Left renal pelvis (tissue), 4 donors: ENCODE measurements around the gene MSL3B.
"Not testable (repeated sequence)": the region's sequence is repeated elsewhere in the genome, so short reads cannot be mapped to it uniquely, and the experiment has no call there.

Experiments
- DNase-seq, 4 donors: peaks; one replicate each; pipeline ENCODE4 v3.0.0-alpha.2; 2013; ENCODE audit warnings: low read depth in 4 of 4, low spot score in 3 of 4

Gene MSL3B

GRCh38 chr2:233867993-233868532 is at the start of gene MSL3B:
TSS of gene MSL3B (minus strand) at chr2:233868386.
- DNase-seq = peak in 1 of 4 donors; percentile 39

GRCh38 chr2:233917116-233917515 is 48.9 kb upstream of the MSL3B start, which contains the start of gene TRPM8:
TSS of gene TRPM8 (plus strand) at chr2:233917373. CDS start at chr2:233926538, 9,165 bp downstream.
- no peak for DNase-seq

GRCh38 chr2:233915128-233915527 is 46.9 kb upstream of the MSL3B start:
- DNase-seq = no peak

DNA sequence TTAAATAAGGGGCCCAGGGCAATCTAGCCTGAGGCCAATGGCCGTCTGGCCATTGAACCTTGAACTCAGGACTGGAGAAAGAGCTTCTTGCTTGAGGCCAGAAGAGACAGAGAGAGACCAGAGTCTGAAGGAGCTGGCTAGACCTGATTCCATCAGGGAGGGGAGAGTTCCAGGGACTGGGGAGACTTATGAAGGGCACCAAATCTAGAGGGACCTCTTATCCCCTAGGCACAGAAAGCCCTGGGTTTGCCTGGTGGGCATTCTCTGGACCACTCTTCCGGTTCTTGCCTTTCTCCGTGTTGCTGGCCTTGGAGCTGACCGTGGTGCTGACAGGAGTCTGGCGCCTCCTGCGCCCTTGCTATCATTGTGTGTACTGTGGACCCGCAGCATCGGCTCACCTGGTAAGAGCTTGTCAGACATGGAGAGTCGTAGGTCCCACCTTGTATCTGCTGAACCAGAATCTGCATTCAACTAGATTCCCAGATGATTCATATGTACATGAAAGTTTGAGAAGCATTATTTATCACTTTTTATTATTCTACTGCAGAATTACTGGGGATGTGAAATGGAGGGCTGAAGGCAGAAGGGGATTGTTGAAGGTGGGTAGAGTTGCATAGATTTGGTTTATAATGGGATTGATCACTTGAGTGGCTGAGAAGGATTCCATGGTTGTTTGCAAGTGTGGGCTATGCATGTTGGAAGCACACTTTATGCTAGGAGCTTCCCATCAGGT is 44.7 kb upstream of the MSL3B start:
- peak; percentile 19 to 52 (median 40) for DNase-seq

DNA sequence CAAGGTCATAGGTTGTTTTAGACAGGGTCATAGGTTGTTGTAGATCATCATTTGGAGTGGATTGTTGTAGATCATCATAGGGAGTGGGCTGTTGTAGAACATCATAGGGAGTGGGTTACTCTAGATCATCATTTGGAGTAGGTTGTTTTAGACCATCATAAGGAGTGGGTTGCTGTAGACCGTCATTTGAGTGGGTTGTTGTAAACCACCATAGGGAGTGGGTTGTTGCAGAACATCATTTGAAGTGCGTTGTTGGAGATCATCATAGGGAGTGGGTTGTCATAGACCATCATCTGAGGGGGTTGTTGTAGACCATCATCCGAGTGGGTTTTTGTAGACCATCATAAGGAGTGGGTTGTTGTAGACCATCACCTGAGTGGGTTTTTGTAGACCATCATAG is 39.4 kb upstream of the MSL3B start:
- no peak for DNase-seq

DNA sequence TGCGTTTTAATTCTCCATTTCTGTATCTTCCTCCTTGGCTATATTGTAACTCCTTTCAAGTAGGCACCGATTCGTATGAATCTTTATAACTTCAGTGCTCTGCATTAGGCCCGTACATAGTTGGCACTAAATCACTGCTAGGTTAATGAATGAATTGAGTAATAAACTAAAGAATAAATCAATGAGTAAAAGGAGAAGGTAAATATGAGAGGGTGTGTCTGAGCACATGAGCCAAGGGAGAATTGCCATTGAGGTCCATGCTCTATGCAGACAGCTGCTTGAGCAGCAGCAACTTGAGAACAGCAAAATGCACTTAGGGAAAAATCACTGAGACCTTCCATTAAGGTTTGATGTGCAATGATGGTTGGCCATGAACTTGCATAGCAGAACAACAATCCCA is 37.8 kb upstream of the MSL3B start:
- DNase-seq = no peak

DNA sequence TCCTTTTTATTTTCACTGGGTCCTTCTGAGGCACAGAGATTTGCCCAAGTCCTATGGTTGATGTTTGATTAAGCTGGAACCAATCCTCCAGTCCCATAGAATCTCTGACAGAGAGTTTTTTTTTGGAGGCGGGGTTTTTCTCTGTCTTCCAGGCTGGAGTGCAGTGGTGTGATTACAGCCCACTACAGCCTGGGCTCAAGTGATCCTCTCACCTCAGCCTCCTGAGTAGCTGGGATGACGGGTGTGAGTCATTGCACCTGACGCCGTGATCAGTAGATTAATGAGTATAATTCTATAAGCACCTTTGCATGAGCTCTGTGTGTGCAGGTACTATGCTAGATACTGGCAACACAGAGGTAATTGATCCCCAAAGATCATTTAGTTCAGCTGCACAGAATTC is 33.7 kb upstream of the MSL3B start:
- DNase-seq = no peak

- no peak for DNase-seq
These were observed 33.2 kb upstream of the MSL3B start for GRCh38 chr2:233901367-233901766.

DNA sequence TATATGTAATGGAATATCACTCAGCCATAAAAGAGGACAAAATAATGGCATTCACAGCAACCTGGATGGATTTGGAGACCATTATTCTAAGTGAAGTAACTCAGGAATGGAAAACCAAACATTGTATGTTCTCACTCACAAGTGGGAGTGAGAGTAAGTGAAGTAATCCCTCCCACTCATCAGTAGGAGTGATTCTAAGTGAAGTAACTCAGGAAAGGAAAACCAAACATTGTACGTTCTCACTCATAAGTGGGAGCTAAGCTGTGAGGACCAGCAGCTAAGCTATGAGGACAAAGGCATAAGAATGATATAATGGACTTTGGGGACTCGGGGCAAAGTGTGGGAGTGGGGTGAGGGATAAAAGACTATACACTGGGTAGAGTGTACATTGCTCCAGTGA is 28.1 kb upstream of the MSL3B start:
- DNase-seq = not testable (repeated sequence)

- no peak for DNase-seq
These were observed 24.6 kb upstream of the MSL3B start for GRCh38 chr2:233892793-233893192.

DNA sequence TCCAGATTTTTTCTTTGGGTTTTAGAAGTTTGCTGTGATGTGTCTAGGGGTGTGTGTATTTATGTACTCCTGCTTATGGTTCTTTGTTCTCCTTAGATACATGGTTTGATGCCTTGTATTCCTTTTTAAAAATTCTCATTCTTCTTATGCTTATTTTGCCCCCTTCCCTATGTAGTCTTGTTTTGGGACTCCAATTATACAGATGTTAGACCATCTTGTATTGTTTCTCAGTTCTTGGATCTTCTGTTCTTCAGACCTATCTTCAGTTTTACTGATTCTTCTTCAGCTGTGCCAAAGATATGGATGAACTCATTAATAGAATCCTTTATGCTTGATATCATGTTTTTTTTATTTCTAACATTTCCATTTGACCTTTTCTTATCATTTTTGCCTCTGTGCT is 14.2 kb upstream of the MSL3B start:
- DNase-seq = no peak

DNA sequence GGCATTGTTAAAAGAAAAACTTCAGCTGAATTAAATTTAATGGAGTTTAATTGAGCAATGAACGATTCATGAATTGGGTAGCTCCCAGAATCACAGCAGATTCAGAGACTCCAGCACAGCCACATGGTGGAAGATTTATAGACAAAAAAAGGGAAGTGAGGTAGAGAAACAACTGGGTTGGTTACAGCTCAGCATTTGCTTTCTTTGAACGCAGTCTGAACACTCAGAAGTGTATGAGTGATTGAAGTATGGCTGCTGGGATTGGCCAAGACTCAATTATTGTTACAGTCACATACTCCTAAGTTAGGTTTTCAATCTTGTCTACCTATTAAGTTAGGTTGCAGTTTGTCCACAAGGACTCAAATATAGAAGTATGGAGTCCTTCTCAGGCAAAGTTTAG is 3.9 kb upstream of the MSL3B start:
- DNase-seq = not testable (repeated sequence)

DNA sequence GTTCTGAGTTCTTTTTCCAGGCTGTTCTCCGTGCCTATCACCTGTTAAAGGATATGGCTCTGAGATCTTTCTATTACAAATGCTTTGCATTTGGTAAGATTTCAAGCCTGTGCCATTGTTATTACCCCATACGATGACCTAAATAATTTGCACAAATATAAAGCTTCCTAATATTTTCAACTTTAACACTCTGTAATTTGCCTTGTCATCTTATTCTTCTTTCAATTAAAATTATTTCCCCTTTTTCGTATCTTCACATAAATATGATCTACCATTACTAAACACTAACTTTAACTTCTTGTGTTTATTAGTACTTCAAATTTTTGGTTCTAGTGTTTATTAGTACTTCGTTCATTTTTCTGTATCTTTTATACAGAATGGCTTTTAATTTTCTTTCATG is 3.2 kb upstream of the MSL3B start:
- DNase-seq = no peak

DNA sequence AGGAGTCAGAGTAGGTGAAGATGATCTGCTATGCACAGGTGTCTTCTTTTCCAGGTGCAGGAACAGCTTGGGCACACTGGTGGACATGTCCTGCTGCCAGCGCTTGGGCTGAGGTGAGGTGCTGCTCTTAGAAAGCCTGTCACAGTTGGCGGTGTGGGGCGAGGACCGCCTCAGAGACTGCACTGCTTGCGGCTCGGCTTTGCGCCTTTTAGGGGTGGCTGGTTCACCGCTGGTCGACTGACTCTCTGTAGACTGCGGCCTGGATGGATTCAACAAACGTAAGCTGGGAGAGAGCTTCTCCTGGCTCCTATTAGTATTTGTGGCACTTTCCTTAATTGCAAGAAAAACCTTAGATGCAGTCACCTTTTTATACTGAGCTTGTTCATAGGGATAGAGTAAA is 1.7 kb downstream of the MSL3B start:
- no peak for DNase-seq

DNA sequence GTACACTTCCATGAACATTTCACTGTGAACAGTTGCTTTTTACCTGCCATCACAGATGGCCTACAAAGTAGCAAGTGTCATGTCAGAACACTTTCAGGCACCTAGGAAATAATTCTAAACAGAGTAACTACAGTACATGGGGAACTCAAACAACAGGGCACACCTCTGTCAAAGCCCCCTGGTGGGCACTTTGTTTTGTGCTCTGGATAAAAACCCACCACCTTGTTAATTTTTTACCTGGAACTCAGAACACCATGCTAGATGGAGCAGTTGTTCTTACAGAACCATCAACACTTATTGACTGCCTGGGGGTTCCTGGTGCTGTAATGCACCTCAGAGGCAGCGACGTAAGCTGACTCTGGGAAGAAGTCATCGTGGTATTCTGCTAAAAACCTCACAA is 2.3 kb downstream of the MSL3B start:
- DNase-seq = no peak

DNA sequence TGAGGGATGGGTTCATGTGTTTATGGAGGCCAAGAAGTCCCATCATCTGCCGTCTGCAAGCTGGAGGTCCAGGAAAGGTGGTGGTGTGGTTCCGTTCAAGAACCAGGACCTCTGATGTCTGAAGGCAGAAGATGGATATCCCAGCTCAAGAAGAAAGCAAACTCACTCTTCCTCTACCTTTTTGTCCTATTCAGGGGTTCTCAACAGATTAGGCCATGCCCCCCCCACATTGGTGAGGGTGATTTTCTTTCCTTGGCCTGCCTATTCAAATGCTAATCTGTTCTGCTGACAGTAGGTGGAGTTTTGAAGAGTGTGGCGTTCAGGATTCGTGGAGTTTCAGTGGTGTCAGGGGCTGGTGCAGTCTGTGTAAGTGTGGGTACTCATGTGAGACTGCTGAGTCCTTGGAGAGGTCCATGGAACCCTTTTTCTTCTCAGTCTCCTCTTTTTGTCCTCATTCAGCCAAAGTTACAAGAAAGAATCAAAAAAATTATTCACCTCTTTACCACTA is 5.9 kb downstream of the MSL3B start:
- DNase-seq = no peak

- no peak for DNase-seq
These were observed 9.9 kb downstream of the MSL3B start for GRCh38 chr2:233858331-233858730.

DNA sequence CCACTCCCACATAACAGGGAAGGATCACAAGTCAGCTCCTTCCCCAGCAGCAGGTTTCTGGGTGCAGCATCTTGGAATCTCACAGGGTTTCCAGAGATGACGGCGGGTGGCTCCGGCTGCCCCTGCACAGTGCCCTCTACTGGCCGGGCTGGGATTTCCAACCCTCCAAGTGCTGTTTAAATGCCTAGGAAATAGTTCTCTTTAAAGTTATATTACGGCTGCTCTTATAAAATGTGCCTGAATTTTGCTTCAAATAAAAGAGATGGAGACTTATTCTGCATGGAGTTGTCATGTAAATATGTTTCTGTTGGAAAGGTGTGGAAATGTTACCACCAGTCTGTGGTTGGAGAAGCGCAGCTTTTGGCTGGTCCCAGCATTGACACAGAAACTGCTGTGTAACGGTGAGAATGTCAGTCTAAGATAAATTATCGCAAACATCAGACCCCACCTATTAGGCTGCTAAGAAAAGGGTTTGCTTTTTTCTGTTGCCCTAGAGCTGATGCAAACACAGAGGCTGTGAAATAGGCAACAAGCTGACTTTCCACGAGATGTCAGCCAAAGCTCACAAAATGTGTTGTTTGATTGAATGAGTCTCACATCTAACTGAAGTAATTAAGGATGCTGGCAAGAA is 10.6 kb downstream of the MSL3B start:
- no peak for DNase-seq

DNA sequence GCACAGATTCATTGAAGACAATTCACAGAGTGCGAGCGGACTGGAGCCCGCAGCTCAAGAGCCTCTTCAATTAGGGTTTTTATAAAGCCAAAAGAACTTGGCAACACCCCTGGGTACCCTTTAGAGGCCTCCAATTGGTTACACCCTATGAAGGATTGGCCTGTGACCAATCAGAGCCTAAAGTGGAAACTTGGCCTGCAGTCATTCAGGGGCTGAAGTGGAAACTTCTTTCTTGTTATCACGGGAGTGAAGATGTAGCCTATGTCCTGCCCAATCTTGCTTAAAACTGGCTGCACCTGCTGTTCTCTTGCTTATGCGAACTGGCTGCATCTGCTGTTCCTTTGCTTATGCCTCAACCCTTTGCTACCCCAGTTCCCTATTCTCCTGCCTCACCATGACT is 12.0 kb downstream of the MSL3B start:
- DNase-seq = no peak

DNA sequence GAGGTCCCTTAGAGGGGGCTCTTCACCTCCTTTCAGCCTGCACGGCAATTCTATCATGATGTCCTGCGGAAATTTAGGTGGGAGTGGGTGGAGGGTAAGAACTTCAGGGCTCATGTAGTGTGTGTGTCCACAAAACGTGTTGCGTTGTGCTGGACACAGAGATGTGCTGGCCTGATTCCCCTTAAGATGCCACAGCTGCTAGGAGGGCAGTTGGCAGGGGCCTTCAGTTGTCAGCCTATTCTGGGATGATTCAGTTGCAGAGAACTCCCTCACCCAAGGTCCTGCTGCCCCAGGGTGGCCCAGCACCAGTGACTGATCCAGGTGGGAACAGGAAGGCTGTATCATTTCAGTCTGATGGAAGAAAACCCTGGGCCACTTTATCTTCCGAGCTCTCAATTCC is 12.8 kb downstream of the MSL3B start:
- DNase-seq = no peak

GRCh38 chr2:233854241-233854981 is 13.8 kb downstream of the MSL3B start, which contains the start of gene HJURP:
TSS of gene HJURP (minus strand) at chr2:233854535. CDS start at chr2:233854500, 35 bp downstream.
- peak; percentile 82 to 93 (median 92) for DNase-seq
